Ramos (cell line): ENCODE results near the gene TSEN2.

Experiments
- in situ Hi-C: fragments of 300-500 bp; cut with MboI; formaldehyde crosslinking; loops from one replicate; pipeline ENCODE4 v1.14.3; 2022; ENCODE audit warnings: low sequenced_read_pairs; ENCODE audit not compliant: unreplicated experiment

TSEN2 gene

DNA sequence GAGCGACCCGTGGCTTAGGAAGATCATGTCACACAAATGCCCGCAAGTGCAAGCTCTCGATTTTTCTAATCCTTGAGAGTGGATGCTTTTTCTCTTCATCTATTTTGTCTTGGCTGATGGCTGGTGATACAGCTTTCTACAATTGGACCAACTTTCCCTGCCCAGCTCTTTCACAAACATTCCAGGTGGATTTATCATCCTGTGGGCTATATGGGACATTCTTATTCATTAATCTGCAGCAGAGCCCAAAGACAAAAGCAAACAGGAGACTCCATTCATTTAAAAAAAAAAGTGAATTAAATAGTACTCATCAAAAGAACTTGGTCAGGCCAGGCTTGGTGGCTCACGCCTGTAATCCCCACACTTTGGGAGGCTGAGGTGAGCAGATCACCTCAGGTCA is 14.2 kb upstream of the TSEN2 start:
- in situ Hi-C loops = no loop called here

DNA sequence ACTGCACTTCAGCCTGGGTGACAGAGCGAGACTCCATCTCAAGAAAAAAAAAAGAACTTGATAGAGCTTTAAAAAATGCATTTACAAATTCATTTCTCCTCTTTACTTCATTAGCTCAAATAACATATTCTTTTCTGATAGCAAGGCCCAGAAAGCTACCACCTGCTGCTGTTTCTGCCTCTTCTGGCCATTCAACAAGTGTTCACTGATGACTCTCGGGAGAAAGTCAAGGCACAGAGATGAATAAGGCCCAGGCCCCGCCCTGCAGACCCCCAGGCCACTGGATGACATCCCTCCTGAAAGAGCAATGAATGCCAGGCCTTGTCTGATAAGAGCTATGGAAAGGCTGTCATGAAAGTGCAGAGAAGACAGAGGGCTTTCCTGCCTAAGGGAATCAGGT is 13.6 kb upstream of the TSEN2 start:
- in situ Hi-C loops = no loop called here

DNA sequence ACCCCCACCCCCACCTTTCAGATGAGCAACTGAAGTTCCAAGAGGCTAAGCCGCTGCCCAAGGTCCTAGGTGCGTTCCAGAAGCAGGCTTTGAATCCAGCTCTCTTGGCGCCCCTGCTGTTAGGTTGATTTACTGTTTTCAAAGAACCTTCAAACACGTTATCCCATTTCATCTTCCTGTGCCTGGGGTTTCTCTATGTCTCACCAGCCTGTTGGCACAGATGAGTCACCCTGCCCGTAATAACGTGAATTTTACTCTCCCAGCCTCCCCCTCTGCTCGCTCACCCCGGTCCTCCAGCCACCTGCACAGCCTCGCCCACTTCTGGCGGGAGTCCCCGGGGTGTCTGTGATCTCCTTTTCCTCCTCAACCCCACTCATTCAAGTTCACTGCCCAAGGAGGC is 13.0 kb upstream of the TSEN2 start:
- in situ Hi-C loops = no loop called here

- in situ Hi-C loops = no loop called here
These were observed 12.2 kb upstream of the TSEN2 start for GRCh38 chr3:12472000-12472610.

DNA sequence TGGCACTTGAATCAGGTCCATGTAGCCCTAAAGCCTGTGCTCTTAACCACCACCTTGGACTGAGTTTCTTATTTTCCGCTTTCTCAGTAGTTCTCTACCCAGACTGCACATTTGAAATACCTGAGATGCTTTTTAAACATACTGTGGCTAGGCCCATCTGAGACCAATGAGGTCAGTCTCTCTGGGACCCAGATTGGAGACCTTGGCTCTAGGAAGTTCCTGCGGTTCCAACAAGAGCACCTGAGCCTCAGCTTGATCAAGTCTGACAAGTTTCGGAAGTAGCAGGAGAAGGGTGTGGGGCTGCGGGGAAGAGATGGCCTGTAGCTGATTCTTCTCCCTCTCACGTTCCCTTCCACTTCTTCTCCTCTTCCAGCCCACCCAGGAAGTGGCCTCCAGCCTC is 11.5 kb upstream of the TSEN2 start:
- in situ Hi-C loops = no loop called here

GRCh38 chr3:12473511-12473910 is 10.8 kb upstream of the TSEN2 start:
- in situ Hi-C loops = no loop called here

DNA sequence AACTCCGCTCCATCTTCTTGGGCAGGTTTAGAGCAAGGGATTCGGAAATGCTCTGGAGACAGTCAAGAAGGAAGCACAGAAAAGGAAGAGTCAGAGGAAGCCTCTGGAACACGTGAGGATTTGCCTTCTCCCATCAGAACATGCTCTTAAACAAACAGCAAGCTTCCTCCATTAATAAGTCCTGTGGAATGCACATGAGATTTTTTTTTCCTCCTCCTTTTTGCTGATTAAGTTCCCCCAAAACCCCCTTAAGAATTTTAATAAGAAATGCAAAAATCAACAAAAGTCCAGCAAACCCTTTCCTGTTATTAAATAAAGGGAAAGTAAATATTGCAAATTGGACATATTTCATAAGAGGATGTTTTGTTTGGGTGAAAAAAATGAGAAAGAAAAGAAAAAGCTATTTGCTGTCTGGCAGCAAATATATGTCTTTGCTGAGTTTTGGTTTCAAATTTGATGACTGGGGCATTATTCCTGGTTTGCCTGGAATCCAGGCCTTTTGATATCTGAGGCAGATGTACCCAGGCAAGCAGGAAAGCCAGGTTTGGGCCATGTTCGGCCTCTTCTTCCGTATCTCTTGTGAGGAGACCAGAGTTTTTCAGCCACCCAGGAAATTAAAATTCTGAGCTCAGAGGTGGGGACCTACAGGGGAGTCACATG is 7.9 kb upstream of the TSEN2 start:
- in situ Hi-C loops = loop anchor here (5.0 kb wide), 1 partner anchor 334 kb away; no protein-coding TSS in a partner anchor

GRCh38 chr3:12477256-12477655 is 7.0 kb upstream of the TSEN2 start:
- in situ Hi-C loops = loop anchor here (5.0 kb wide), 1 partner anchor 335 kb away; no protein-coding TSS in a partner anchor

- in situ Hi-C loops = loop anchor here (5.0 kb wide), 1 partner anchor 336 kb away; no protein-coding TSS in a partner anchor
These were observed 6.0 kb upstream of the TSEN2 start for GRCh38 chr3:12478326-12478725.

DNA sequence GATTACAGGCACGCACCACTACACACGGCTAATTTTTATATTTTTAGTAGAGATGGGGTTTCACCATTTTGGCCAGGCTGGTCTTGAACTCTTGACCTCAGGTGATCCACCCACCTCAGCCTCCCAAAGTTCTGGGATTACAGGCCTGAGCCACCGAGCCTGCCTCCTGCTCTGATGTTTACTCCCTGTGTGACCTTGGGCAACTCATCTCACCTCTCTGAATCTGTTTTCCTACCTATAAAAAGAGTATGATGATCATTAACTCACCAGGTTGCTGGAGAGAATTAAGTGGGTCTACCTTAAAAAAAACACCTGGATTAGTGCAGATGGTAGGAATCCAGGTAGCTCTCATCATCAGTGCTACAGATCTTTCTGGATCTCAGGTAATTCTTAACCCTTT is 5.1 kb upstream of the TSEN2 start:
- in situ Hi-C loops = loop anchor here (5.0 kb wide), 1 partner anchor 337 kb away; no protein-coding TSS in a partner anchor

GRCh38 chr3:12479919-12480427 is 4.3 kb upstream of the TSEN2 start:
- in situ Hi-C loops = loop anchor here (5.0 kb wide), 1 partner anchor 338 kb away; no protein-coding TSS in a partner anchor

GRCh38 chr3:12483410-12483809 is 870 bp upstream of the TSEN2 start:
- in situ Hi-C loops = no loop called here

DNA sequence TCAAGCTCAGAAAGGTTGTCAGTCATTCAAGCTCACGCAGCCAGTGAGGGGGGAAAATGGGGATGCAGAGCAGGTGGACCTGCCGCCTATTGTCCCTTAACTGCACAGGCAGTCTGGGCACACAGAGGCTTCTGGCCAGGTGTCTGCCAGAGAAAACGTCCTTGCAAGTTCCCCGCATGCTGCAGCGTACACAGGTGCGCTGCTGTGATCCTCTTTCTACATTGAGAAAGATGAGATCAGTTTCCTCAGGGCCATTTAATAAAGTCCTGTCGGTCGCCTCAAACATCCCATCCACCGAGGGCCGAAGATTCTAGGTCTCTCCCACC is 445 bp upstream of the TSEN2 start:
- in situ Hi-C loops = no loop called here

GRCh38 chr3:12484983-12485327 is 675 bp downstream of the TSEN2 start:
- in situ Hi-C loops = no loop called here

DNA sequence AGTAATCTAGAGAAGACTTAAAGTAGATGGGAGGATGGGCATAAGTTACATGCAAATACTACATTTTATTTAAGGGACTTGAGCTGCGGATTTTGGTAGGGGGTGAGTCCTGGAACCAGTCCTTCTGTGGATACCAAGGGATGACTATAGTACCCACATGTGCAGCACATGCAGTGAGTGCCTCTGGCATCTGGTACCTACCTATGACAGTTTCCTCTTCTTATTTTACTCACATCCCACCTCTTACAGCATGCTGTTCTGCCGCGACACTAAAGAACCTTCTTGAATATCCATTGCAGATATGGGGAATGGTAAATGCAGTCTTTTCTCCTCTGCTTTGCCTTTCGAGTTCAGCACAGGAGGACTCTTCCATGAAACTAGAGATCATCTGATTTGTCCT is 1.7 kb downstream of the TSEN2 start:
- in situ Hi-C loops = no loop called here

DNA sequence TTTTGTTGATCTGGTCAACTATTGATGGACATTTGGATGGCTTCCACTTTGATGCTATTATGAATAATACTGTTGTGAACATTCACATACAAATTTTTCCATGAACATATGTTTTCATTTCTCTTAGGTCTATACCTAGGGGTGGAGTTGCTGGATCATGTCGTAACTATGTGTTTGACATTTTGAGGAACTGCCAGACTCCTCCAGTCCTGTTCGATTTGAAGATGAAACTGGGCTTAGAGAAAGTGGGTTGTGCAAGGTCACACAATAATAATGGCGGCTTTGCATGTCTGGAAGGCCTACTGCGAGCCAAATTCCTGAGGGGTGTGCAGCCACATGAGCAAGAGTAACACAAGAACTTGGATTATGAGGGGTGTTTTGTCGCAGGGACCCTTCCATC is 2.6 kb downstream of the TSEN2 start:
- in situ Hi-C loops = no loop called here

GRCh38 chr3:12487336-12487735 is 3.1 kb downstream of the TSEN2 start:
- in situ Hi-C loops = no loop called here

DNA sequence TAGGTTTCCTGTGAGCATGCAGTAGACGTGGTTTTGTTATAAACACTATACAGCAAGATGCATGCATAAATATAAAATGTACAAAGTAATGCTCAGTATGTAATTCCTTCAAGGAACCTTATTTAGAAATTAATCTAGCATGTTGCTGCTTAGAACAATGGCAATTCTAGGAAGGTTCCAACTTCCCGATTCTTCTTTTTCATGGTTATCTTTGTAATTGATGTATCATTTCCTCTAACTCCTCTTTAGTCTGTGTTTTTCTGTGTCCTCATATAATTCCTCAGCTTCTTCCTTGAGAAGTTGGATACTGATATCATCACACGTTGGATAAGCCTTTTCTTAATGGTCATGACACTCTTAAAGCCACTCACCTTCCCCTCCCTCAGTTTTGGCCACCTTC is 3.5 kb downstream of the TSEN2 start:
- in situ Hi-C loops = no loop called here

GRCh38 chr3:12489368-12489767 is 5.1 kb downstream of the TSEN2 start:
- in situ Hi-C loops = no loop called here

DNA sequence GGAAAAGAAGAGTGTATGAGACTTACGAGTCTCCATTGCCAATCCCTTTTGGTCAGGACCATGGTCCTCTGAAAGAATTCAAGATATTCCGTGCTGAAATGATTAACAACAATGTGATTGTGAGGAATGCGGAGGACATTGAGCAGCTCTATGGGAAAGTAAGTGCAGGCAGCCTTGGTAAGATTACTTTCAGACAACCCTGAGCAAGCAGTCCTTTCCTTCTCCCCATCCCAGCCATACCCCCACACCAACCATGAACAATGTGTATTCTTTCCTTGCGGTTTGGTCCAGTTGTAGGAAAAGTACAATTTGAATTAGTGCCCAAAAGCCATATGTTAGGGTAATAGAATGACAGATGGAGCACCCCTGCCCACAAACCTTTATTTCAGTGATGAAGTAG is 5.6 kb downstream of the TSEN2 start:
- in situ Hi-C loops = no loop called here

DNA sequence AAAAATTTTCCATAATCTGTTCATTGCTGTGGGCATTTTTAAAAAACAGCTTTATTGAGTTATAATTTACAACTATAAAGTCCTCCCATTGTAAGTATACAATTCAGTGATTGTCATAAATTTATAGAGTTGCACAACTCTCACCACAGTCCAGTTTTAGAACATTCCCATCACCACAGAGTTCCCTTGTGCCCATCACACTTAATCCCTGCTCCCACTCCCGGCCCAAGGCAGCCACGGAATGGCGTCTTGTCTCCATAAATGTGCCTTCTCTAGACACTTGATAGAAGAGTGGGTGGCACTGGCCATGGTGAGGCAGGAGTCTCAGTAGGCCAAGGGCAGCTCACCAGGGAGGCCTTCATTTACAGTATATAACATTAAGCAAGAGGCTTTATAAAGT is 6.3 kb downstream of the TSEN2 start:
- in situ Hi-C loops = no loop called here
